PFSK-1 (cell line): ENCODE data around the gene PTPRN2.

Source experiments
- FOXP2 ChIP-seq: optimal IDR thresholded peaks from 2 replicates; pipeline ENCODE3; 2011; ENCODE audit warnings: borderline replicate concordance, control low read depth, inconsistent platforms; ENCODE audit not compliant: insufficient read depth; ENCODE audit errors: extremely low read length, extremely low read depth
- POLR2AphosphoS5 ChIP-seq: IDR thresholded peaks from 2 replicates; pipeline ENCODE4 v1.6.1; 2012; ENCODE audit warnings: low read depth, mild to moderate bottlenecking, control low read depth, low read length, moderate library complexity
- SIN3A ChIP-seq: IDR thresholded peaks from 2 replicates; pipeline ENCODE4 v1.6.1; 2012; ENCODE audit warnings: mild to moderate bottlenecking, low read length, moderate library complexity, borderline replicate concordance; ENCODE audit not compliant: insufficient read depth
- TAF1 ChIP-seq: IDR thresholded peaks from 2 replicates; pipeline ENCODE4 v1.6.1; 2012; ENCODE audit warnings: low read length, control low read depth, borderline replicate concordance; ENCODE audit not compliant: insufficient read depth
- TF ChIP-seq, protein P1 (sequence below), 2 experiments: IDR thresholded peaks; 2 replicates each; pipeline versions ENCODE4 v1.6.1 to v1.8.0; 2011 to 2012; ENCODE audit warnings: low read depth in 2 of 2, low read length in 2 of 2, control low read depth in 1 of 2, inconsistent platforms in 1 of 2, mild to moderate bottlenecking in 1 of 2, moderate library complexity in 1 of 2; ENCODE audit not compliant: insufficient read depth in 1 of 2

Gene PTPRN2

DNA sequence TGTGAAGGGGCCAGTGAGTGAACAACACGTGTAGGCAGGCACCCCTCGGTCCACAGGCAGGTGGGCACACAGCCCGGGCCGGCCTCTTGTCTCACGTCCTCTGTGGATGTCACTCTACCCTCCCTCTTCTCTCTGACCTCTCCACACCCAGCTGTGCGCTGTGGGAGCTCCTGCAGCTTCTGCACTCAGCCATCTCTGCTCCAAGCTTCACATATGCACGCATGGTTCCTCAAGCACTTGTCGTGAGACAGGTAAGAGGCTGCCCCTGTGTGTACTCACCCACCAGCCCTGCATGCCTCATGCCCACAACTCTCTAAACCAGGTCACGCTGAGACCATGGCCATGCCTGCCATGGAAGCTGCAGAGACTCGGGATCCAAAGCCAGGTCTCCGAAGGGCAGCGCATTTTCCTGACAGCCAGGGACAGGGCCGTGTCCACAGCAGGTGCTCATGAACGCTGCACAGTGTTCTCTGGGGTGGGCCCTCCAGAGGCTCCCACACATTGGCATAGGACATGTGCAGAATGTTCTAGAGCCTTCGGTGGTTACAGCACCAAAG is 477.5 kb downstream of the PTPRN2 start:
- TF ChIP-seq FOXP2 (no peak), SIN3A (no peak), TAF1 (no peak), POLR2AphosphoS5 (no peak)
- TF ChIP-seq, protein P1, sequence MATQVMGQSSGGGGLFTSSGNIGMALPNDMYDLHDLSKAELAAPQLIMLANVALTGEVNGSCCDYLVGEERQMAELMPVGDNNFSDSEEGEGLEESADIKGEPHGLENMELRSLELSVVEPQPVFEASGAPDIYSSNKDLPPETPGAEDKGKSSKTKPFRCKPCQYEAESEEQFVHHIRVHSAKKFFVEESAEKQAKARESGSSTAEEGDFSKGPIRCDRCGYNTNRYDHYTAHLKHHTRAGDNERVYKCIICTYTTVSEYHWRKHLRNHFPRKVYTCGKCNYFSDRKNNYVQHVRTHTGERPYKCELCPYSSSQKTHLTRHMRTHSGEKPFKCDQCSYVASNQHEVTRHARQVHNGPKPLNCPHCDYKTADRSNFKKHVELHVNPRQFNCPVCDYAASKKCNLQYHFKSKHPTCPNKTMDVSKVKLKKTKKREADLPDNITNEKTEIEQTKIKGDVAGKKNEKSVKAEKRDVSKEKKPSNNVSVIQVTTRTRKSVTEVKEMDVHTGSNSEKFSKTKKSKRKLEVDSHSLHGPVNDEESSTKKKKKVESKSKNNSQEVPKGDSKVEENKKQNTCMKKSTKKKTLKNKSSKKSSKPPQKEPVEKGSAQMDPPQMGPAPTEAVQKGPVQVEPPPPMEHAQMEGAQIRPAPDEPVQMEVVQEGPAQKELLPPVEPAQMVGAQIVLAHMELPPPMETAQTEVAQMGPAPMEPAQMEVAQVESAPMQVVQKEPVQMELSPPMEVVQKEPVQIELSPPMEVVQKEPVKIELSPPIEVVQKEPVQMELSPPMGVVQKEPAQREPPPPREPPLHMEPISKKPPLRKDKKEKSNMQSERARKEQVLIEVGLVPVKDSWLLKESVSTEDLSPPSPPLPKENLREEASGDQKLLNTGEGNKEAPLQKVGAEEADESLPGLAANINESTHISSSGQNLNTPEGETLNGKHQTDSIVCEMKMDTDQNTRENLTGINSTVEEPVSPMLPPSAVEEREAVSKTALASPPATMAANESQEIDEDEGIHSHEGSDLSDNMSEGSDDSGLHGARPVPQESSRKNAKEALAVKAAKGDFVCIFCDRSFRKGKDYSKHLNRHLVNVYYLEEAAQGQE (IDR thresholded peaks at IDR 0.05; ENCODE audit: insufficient read depth in 1 of 2, low read depth in 2 of 2, low read length in 2 of 2): no peak

DNA sequence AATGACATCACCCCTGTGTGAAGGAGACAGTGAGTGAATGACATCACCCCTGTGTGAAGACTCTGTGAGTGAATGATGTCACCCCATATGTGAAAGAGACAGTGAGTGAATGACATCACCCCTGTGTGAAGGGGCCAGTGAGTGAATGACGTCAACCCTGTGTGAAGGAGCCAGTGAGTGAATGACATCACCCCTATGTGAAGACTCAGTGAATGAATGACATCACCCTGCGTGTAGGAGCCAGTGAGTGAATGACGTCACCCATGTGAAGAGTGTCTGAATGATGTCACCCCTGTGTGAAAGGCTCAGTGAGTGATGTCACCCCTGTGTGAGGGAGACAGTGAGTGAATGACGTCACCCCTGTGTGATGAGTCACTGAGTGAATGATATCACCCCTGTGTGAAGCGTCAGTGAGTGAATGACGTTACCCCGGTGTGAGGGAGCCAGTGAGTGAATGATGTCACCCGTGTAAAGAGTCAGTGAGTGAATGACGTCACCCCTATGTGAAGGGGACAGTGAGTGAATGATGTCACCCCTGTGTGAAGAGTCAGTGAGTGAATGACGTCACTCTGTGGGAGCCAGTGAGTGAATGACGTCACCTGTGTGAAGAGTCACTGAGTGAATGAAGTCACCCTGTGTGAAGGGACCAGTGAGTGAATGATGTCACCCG is 478.1 kb downstream of the PTPRN2 start:
- no peak for TF ChIP-seq SIN3A
- no peak for TF ChIP-seq FOXP2
- TF ChIP-seq TAF1: no peak
- TF ChIP-seq, protein P1 (IDR thresholded peaks at IDR 0.05; ENCODE audit: insufficient read depth in 1 of 2, low read depth in 2 of 2, low read length in 2 of 2): no peak

DNA sequence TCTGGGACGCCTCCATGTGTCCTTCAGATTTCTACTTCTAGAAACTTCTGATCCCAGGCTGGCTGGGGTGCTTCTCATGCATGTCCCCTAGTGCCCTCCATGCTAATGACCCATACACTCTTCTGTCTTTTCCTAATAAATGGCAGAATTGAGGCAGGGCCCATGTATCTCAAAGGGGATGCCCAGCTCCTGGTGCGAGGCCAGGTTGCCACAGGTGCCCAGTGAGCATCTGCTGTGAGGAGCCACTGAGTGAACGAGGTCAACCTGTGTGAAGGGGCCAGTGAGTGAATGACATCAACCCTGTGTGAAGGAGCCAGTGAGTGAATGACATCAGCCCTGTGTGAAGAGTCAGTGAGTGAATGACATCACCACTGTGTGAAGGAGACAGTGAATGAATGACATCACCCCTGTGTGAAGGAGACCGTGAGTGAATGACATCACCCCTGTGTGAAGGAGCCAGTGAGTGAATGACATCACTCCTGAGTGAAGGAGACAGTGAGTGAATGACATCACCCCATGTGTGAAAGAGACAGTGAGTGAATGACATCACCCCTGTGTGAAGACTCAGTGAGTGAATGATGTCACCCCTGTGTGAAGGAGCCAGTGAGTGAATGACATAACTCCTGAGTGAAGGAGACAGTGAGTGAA is 478.9 kb downstream of the PTPRN2 start:
- TF ChIP-seq TAF1 (no peak), POLR2AphosphoS5 (no peak), SIN3A (no peak), FOXP2 (no peak)
- TF ChIP-seq, protein P1 (IDR thresholded peaks at IDR 0.05; ENCODE audit: insufficient read depth in 1 of 2, low read depth in 2 of 2, low read length in 2 of 2): no peak

DNA sequence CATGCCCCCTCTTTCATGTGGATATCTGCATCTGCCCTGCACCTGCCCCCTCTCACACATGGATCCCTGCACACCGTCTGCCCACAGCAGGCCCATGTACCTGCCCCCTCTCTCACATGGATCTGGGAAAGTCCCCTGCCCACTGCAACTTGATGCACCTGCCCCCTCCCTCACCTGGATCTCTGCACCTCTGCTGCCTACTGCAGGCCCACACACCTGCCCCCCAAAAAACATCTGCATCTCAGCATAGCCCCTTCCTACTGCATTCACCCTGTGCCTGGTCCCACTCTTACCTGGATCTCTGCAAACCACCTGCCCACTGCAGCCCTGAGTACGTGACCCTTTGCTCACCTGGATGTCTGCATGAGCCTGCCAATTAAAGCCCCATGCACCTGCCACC is 479.8 kb downstream of the PTPRN2 start:
- TF ChIP-seq, protein P1 (IDR thresholded peaks at IDR 0.05; ENCODE audit: insufficient read depth in 1 of 2, low read depth in 2 of 2, low read length in 2 of 2): no peak
- TF ChIP-seq SIN3A (no peak), POLR2AphosphoS5 (no peak), TAF1 (no peak), FOXP2 (no peak)

DNA sequence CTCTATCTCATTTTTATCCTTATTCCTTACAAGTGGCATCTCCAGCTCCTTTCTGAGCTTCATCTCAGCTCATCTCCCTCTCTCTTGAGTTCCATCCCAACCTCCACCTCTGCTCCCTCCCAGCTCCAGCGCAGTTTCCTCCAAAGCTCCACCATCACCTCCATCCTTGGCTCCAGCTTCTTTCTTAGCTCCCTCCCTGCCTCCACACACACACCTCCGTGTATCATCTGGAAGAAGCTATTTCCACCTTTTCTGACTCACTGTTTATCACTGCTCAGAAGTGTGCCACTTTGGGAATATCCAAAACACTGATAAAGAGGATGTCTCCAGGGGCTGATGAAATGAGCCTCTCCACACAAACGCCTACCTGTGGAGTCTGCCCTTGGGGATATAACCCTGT is 481.4 kb downstream of the PTPRN2 start:
- TF ChIP-seq TAF1 (no peak), FOXP2 (no peak), POLR2AphosphoS5 (no peak), SIN3A (no peak)
- TF ChIP-seq, protein P1 (IDR thresholded peaks at IDR 0.05; ENCODE audit: insufficient read depth in 1 of 2, low read depth in 2 of 2, low read length in 2 of 2): no peak
